Stimulated activated CD4-positive, alpha-beta T cell treated with anti-CD3 and anti-CD28 coated beads, Interleukin-15, amount 100 ng/mL, for 24 hours (primary cell): Measurements from ENCODE around the gene TRABD2B.

ENCODE experiments used
- DNase-seq: peaks from one replicate; pipeline ENCODE4 v3.0.0-alpha.2; 2020

The TRABD2B gene

GRCh38 chr1:48019714-48020315 is 22.6 kb upstream of the TRABD2B start:
- no peak for DNase-seq

DNA sequence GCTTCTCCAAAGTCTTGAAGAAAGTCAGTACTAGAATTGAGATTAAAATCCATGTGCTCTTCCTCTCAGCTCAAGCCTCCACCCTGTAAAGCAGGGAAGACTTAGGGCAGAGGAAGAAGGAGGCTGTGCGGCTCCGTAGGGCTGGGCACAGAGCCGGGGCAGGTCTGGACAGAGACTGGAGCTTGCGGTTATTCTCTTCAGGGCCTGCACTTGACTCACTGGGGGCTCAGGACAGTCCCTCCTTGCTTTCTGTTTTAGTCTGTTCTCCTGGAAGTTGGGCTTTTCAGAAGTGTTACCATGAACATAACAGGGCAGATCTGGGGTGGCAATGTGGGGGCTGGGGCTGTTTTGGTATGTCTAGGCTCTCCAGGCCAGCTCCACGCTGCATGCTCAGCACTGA is 21.6 kb upstream of the TRABD2B start:
- no peak for DNase-seq

- DNase-seq = no peak
Observed at GRCh38 chr1:48017716-48018115, 20.5 kb upstream of the TRABD2B start.

DNA sequence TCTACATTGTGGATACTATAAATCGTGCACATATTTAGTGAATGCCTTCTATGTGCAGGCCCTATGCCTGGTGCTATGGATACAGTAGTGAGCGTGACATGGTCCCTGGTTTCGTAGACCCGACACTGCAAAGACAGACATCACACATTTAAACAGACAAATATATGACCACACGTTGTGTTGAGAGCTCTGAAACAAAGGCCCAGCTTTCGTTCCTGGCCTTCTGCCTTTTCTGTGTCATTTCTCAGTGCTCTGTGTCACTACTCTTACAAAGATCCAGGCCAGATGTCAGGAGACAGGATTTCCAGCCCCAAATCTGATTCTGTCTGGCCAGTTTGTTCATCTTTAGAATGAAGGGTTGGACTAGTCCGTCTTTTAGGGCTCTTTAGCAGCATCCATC is 19.3 kb upstream of the TRABD2B start:
- no peak for DNase-seq

GRCh38 chr1:48013270-48013669 is 16.1 kb upstream of the TRABD2B start:
- no peak for DNase-seq

DNA sequence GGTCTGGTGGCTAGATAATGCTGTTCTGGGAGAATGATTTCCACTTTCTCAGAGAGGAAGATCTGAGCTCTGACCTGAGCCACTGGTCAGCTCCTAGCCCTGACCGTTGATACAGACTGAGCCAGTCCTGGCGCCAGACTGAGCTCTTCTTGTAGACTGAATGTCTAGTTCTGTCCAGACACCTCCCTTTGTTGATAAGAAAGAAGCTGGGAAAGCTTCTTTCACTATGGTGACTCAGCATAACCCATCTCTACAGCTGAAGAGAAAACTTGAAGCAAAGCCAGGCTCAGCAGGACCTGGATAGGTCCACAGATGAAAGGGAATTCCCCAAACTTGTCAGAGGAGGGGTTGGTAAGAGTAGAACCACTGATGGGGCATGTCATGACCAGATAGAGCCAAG is 9.9 kb upstream of the TRABD2B start:
- DNase-seq = no peak

DNA sequence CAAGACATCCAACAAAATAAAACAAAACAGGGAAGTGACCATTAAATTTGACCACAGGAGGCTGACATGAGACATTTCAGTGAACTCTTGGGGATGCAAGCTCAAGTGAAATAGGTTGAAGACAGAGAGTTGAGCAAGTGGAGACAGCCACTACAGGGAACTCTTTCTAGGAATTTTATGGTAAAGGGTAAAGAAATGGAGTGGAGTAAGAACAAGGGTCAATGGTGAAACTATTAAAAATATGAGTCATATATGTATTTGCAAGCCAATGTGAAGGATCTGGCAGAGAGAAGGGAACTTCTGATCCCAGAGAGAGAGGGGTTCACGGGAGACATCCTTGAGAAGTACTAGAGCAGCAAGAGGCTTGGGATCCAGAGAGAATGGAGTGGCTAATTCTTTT is 9.1 kb upstream of the TRABD2B start:
- no peak for DNase-seq

GRCh38 chr1:48005253-48006117 is 8.3 kb upstream of the TRABD2B start:
- DNase-seq = no peak

- DNase-seq = no peak
Observed at GRCh38 chr1:48003741-48004531, 6.8 kb upstream of the TRABD2B start.

GRCh38 chr1:48002142-48002541 is 5.0 kb upstream of the TRABD2B start:
- no peak for DNase-seq

GRCh38 chr1:48001696-48002095 is 4.5 kb upstream of the TRABD2B start:
- no peak for DNase-seq

- no peak for DNase-seq
Observed at GRCh38 chr1:48000883-48001282, 3.7 kb upstream of the TRABD2B start.

- DNase-seq = no peak
Observed at GRCh38 chr1:47999097-47999496, 1.9 kb upstream of the TRABD2B start.

DNA sequence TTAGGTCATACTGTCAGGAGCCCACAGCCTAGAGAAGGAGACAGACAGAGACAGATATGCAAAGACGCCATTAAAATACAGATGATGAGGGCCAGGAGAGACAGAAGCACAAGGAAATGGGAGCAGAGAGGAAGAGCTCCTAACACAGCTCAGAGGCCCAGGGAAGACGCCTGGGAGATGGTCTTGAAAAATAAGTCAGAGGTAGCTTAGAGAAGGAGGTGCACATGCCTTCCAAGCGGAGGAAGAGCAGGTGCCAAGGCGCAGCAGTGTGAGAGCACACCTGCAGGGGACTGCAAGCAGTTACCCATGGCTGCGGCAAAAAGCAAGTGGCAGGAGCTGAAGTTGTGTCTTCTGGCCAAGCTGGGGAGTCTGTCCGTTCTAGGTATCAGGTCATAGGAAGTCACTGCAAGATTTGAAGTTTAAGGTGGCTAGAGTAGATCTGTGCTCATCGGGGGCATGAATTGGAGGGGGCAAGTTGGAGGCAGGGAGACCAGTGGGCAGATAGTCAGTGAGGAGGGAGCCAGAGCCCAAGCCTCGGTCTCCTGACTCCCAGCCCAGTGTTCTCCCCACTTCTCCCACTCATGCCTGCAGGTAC is 1.3 kb upstream of the TRABD2B start:
- DNase-seq = no peak

DNA sequence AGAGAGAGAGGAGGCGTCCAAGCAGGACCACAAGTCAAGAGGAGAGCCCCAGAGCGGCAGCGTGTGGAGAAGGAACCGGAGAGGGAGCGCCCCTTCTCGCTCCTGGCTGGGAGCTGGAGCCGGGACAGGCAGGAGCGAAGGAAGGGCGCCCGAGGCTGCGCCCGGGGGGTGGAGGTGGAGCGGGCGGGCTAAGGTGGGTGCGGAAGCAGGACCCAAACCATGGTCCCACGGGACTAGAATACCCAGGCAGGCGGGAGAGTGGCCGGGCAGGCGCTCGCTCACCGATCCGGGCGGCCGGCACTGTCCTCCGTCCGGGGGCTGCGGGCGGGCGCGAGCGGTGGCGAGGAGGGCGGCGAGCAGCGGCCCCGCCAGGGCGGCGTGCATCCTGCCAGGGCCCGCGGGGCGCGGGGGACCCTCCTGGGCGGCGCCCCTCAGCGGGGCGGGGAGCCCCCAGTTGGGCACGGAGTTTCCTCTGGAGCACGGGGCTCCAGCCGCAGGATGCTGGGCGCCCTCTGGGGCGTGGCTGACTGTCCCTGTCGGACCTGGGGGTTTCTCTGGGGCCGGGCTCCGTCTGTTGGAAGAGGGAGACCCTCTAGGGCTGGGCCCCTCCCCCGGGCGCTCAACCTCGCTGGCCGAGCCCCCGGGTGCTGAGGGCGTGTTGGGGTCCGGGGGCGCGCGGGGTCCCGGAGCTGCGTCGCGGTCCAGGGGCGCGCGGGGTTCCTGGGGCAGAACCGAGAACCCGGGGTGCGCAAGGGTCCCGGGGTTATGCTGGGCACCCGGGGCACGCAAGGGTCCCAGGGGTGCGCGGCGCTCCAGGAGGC is 569 bp downstream of the TRABD2B start:
- no peak for DNase-seq

DNA sequence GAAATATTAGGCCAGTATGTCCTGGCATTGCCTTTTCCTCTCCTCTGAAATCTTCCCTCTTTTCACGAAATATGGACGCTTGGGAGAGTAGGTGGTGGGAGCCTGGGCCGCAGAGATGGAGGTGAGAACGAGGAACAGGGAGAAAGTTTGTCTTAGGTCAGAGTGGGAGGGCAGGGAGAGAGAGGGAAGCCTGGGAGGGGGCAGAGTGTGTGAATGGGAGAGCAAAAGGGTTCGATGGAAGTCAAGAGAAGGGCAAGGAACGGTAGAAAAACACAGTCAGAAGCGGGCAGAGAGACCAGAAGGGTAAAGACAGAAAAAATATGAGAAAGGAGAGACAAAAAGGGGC is 1.2 kb downstream of the TRABD2B start:
- DNase-seq = no peak

DNA sequence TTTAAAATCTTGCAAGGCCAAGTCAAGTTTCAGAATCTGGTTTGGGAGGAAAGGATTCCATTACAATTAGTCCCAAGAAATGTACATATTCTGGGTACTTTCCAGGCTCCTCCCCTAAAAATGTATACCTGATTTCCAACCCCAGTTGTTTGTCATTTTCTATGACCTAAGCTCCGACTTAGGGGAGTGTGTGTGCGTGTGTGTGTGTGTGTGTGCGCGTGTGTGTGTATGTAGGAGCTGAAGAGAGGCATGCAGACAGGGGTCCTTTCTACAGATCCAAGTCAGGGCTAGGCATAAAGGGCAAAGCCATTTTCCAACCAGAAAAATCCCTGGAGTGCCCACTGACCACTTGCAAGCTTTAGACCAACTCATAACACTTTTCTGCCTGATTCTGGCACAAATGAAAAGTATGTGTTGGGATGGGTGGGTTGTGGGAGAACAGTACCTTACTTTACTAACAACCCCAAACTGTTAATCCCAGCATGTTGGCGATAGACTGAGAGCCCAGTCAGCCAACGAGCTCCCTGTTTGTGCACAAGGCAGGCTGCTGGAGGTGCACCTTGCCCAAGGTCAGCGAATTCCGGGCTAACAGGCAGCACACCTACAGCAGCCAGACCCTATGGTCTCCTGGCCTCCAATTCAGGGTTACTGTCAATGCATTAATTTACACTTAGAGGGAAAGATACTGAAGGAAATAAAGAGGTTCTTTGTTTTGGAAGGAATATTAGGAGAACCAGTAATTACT is 1.7 kb downstream of the TRABD2B start:
- DNase-seq = no peak

GRCh38 chr1:47993881-47994625 is 3.1 kb downstream of the TRABD2B start:
- DNase-seq = no peak

- no peak for DNase-seq
Observed at GRCh38 chr1:47993416-47993740, 3.8 kb downstream of the TRABD2B start.

- DNase-seq = no peak
Observed at GRCh38 chr1:47992720-47993415, 4.3 kb downstream of the TRABD2B start.

GRCh38 chr1:47991673-47992072 is 5.5 kb downstream of the TRABD2B start:
- DNase-seq = no peak
